NCI-H2227 treated with DMSO at 0.1 percent for 48 hours (cell line): ENCODE data around the gene TSSC4.

Experiments used
- DNase-seq: peaks from one replicate; lab custom pipeline; 2025; lab: John Stamatoyannopoulos, UW

TSSC4 gene

GRCh38 chr11:2417856-2418692 lies 17.5 kb downstream of the TSSC4 start:
- no peak for DNase-seq

DNA sequence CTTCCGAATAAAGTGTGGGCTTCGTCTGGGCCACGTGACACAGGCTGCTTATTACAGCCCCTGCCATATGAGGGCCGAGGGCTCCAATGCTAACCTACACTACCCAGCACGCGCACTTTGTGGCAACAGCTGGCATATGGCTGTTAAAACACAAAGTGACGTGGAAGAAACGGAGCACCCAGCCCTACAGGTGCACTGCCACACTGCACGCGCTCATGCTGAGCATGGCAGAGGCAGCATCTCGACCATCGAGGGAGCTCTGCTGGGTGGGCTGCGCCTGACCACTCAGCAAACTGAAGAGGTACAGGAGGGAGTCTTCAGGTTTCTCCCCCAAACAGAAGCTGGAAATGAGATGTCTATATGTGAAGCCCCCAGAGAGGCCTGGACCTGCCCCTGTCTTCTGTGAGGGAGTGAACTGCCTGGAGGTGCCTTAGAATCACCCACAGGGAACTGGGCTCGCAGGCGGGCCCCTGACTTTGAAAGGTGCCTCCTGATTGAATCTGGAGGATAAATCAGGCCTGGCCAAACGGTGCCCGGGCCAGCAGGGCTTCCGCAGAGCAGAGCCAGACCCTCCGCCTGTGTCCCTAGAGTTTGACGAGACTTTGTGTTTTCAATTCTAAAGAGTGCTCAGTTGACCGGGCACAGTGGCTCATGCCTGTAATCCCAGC lies 18.3 kb downstream of the TSSC4 start:
- no peak for DNase-seq

DNA sequence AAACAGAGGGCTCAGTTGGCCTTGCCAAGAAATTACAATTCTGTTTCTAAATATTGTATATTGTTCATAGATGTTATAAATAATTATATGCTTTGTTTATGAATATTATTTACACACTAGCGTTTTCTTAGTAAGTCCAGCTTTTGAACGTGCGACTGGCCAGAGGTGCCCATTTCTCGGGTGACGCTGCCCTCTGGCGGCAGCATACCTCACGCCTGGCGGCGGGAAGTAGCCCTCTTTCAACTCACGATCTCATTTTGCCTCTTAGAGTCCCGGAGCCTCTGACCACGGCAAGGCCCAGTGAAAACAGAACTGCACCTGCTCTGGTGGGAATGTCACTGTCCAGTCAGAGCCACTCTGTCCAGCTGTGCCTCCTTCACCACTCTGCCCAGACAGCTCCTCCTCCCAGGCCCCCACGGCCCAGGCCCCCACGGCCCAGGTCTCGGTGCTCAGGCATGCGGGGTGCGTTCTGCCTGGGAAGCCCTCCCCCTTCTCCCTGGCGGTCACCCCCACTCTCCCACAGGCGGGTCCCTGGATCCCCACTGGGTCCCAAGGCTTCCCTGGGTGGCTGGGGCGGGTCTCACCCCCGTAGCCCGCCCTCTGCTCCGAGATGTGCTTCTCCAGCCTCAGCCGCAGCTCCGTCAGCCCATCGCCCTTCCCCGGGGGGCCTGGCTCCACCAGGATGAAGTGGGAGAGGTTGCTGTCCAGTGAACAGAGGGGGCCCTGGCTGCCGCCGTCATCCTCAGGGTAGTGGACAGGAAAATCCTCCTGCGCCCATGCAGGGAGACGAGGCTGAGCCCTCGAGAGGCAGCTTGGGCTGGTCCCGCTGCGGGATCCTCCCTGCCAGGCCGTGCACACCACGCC lies 19.3 kb downstream of the TSSC4 start:
- peak; percentile 42 for DNase-seq

GRCh38 chr11:2420502-2421225 lies 20.1 kb downstream of the TSSC4 start:
- peak; percentile 89 for DNase-seq

GRCh38 chr11:2421226-2421994 lies 20.9 kb downstream of the TSSC4 start:
- no peak for DNase-seq

GRCh38 chr11:2421996-2422395 lies 21.4 kb downstream of the TSSC4 start:
- no peak for DNase-seq

GRCh38 chr11:2422461-2423156 lies 22.1 kb downstream of the TSSC4 start:
- DNase-seq = no peak

- no peak for DNase-seq
Observed at GRCh38 chr11:2423157-2424025, 22.8 kb downstream of the TSSC4 start.

DNA sequence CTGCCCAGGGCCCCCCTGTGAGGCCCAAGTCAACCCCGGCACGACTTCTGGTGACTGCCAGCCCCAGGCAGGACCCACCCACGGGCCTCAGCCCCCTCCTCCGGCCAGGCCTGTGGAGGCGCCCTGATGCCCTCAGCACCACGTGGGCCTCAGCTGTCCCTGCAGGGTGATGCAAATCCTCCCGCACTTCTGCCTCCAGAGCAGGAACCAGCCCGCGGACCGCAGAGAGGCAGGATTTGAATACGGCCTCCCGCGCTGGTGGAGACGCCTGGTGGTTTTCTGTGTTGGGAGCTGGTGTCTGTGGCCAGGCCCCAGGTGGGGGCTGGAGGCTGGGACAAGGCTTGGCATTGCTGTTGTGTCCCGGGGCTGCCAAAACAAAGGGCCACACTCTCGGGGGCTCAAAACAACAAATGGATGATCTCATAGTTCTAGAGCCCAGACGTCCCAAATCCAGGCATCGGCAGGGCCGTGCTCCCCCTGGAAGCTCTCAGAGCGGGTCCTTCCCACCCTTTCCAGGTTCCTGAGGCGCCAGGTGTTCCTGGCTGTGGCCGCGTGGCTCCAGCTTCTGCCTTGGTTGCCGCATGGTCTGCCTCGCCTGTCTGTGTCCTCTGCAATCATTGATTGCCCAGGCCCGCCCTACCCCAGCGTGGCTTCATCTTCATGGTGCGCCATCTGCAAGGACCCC lies 24.4 kb downstream of the TSSC4 start:
- no peak for DNase-seq

DNA sequence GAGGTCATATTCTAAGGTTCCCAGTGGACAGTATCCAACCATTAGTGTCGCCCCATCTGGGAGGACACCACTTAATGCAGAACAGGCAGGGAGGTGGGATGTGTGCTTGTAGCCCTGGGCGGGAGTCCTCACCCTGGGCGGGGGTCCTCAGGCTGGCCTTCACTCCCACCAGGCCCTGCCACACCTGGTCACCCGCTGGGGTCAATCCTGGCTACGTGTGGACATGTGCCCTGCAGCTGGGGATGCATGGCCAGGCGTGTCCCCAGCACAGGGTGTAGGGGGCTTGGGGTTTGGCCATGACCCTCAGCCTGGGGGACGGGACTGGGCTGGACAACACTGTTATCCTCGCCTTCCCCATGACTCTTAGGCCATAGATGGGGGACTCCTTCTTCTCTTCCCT lies 25.0 kb downstream of the TSSC4 start:
- DNase-seq = no peak

DNA sequence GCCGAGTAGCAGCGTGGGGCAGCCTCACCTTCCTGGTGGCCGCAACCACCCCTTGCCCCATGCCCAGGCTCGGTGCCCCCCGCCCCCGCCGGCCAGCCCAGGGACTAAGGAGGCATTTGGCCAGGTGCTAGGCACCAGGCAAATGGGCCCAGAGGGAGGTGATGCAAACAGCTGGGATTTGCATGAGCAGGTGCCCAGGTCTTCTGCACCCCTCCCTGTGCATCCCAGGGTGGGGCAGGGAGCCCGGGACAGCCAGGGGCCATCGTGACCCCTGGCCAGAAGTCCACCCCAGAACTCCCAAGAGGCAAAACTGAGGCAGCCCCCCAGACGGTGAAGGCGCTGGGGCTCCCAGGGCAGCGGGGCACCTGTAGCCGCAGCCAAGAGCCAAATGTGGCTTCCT lies 25.7 kb downstream of the TSSC4 start:
- DNase-seq = no peak

GRCh38 chr11:2426826-2427521 lies 26.4 kb downstream of the TSSC4 start:
- no peak for DNase-seq

DNA sequence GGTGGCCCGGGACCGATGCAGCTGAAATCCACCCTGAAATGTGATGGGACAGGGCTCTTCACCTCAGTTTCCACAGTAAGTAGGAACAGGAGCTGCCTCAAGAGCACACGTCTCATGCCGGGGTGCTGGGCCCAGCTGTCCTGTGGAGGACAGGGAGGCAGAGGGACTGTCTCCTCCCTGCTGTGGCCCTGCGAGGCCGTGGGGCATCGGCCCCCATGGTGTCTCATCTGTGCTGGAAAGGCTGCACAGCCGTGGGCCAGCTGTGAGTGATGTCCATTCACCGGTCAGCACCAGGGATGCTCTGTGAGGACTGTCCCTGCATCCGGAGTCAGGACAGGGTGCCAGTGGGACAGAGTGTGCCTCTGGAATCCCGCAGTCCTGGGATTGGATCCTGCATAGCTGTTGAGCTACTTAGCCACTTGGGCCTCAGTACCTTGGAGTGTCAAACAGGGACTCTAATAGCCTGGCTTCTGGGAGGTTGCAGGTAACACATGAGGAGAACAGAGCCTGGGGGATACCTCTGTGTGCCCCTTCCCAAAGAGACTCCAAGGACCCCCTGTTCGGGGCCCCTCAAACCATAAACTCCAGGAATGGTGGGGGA lies 27.3 kb downstream of the TSSC4 start:
- no peak for DNase-seq

DNA sequence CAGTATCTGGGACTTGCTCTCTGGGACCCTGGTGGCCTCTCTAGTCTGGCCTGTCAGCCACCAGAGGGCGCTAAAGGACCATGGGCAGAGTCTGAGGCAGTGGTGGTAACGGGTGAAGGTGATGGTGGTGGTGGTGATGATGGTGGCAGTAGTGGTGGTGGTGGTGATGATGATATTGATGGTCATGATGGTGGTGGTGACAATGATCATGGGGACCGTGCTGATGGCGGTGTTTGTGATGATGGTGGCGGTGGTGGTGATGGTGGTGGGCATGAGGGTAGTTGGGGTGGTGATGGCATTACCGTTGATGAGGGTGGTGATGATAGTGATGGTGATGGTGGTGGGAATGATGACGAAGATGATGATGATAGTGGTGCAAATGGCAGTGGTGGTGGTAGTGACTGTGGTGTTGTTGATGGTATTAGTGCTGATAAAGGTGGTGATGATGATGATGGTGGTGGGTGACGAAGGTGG lies 27.8 kb downstream of the TSSC4 start:
- no peak for DNase-seq

- DNase-seq = no peak
Observed at GRCh38 chr11:2431395-2431794, 30.8 kb downstream of the TSSC4 start.

DNA sequence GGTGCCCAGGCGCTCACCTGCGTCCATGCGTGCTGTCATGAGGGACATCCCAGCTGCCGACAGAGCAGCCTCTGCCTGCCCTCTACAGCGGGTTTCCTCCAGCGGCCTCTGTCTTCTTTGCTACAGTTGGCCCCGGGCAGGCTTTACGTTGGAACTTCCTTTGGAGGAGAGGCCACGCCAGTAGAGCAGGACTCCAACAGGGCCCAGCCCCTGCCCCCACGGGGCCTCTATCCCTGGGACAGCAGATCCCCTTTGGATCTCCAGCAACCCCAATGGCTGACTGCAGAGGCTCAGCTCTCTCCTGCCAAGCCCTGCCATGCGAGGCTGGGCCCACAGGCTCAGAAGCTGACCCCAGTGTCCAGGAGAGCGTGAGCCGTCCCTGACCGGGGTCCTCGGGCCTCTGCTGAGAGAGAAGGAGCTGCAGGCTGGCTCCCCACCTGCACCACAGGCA lies 31.6 kb downstream of the TSSC4 start:
- no peak for DNase-seq

GRCh38 chr11:2432628-2433071 lies 32.1 kb downstream of the TSSC4 start:
- DNase-seq = no peak
